ENCODE data around the gene PRPF18. TPM values are rescaled to one million over a fixed set of nuclear protein-coding genes. Genes with fewer than 3 reads are reported as not detected.

PRPF18 gene
- total and polyA plus RNA-seq, 2 donors: 23.5 to 35.8 TPM

GRCh38 chr10:13614530-13615332, 28.0 kb downstream of the PRPF18 start:
- Histone ChIP-seq H3K9me3 (ENCODE audit: control insufficient read depth in 2 of 2, insufficient read depth in 1 of 2, low read length in 1 of 2) (no peaks in the 10 kb centered on the region), H3K36me3 (ENCODE audit: control insufficient read depth in 2 of 2, insufficient read depth in 2 of 2, low read length in 1 of 2) (peaks cover 35 to 53% of the 10 kb centered on the region in 2 donors), H3K27me3 (ENCODE audit: control insufficient read depth in 2 of 2, insufficient read depth in 1 of 2, low read length in 1 of 2) (no peaks in the 10 kb centered on the region), H3K27ac (ENCODE audit: low read depth in 1 of 2, low read length in 1 of 2) (no peak overlapping the region), H3K4me1 (ENCODE audit: control insufficient read depth in 2 of 2, insufficient read depth in 2 of 2, low read length in 2 of 2) (peaks cover 0 to 15% of the 10 kb centered on the region in 2 donors), H3K4me3 (ENCODE audit: low read length in 2 of 2) (no peak overlapping the region)
- 98% methylated on average over 8 of the region's 8 CpGs for WGBS
- no peak for DNase-seq (ENCODE audit: low read depth in 6 of 9, low spot score in 9 of 9)

GRCh38 chr10:13615650-13616300, 29.0 kb downstream of the PRPF18 start:
- peak overlapping the region in 1 of 2 donors; percentile 1 for H3K27ac ChIP-seq (ENCODE audit: low read depth in 1 of 2, low read length in 1 of 2)
- no peak overlapping the region for H3K4me3 ChIP-seq (ENCODE audit: low read length in 2 of 2)
- H3K9me3 ChIP-seq (ENCODE audit: control insufficient read depth in 2 of 2, insufficient read depth in 1 of 2, low read length in 1 of 2): no peaks in the 10 kb centered on the region
- peaks cover 0 to 15% of the 10 kb centered on the region in 2 donors for H3K4me1 ChIP-seq (ENCODE audit: control insufficient read depth in 2 of 2, insufficient read depth in 2 of 2, low read length in 2 of 2)
- H3K27me3 ChIP-seq (ENCODE audit: control insufficient read depth in 2 of 2, insufficient read depth in 1 of 2, low read length in 1 of 2): no peaks in the 10 kb centered on the region
- whole genome bisulfite sequencing: 24% methylated on average over 7 of the region's 7 CpGs
- H3K36me3 ChIP-seq (ENCODE audit: control insufficient read depth in 2 of 2, insufficient read depth in 2 of 2, low read length in 1 of 2): peaks cover 26 to 46% of the 10 kb centered on the region in 2 donors
- peak in 3 of 9 donors; percentile 4 to 42 (median 8) for DNase-seq (ENCODE audit: low read depth in 6 of 9, low spot score in 9 of 9)

- Histone ChIP-seq H3K36me3 (ENCODE audit: control insufficient read depth in 2 of 2, insufficient read depth in 2 of 2, low read length in 1 of 2) (peaks cover 34 to 44% of the 10 kb centered on the region in 2 donors), H3K4me1 (ENCODE audit: control insufficient read depth in 2 of 2, insufficient read depth in 2 of 2, low read length in 2 of 2) (peaks cover 0 to 15% of the 10 kb centered on the region in 2 donors), H3K4me3 (ENCODE audit: low read length in 2 of 2) (no peak overlapping the region), H3K9me3 (ENCODE audit: control insufficient read depth in 2 of 2, insufficient read depth in 1 of 2, low read length in 1 of 2) (no peaks in the 10 kb centered on the region), H3K27me3 (ENCODE audit: control insufficient read depth in 2 of 2, insufficient read depth in 1 of 2, low read length in 1 of 2) (no peaks in the 10 kb centered on the region), H3K27ac (ENCODE audit: low read depth in 1 of 2, low read length in 1 of 2) (no peak overlapping the region)
- 96% methylated on average over 4 of the region's 4 CpGs for WGBS
- DNase-seq (ENCODE audit: low read depth in 6 of 9, low spot score in 9 of 9): no peak
These were observed 30.4 kb downstream of the PRPF18 start for GRCh38 chr10:13617116-13617515.

GRCh38 chr10:13621931-13622330, 35.2 kb downstream of the PRPF18 start:
- Histone ChIP-seq H3K4me1 (ENCODE audit: control insufficient read depth in 2 of 2, insufficient read depth in 2 of 2, low read length in 2 of 2) (peaks cover 0 to 3% of the 10 kb centered on the region in 2 donors), H3K27ac (ENCODE audit: low read depth in 1 of 2, low read length in 1 of 2) (no peak overlapping the region), H3K27me3 (ENCODE audit: control insufficient read depth in 2 of 2, insufficient read depth in 1 of 2, low read length in 1 of 2) (no peaks in the 10 kb centered on the region), H3K36me3 (ENCODE audit: control insufficient read depth in 2 of 2, insufficient read depth in 2 of 2, low read length in 1 of 2) (peaks cover 19 to 28% of the 10 kb centered on the region in 2 donors), H3K9me3 (ENCODE audit: control insufficient read depth in 2 of 2, insufficient read depth in 1 of 2, low read length in 1 of 2) (no peaks in the 10 kb centered on the region), H3K4me3 (ENCODE audit: low read length in 2 of 2) (no peak overlapping the region)
- no peak for DNase-seq (ENCODE audit: low read depth in 6 of 9, low spot score in 9 of 9)
- WGBS: 99% methylated on average over 2 of the region's 2 CpGs

GRCh38 chr10:13624630-13625029, 37.9 kb downstream of the PRPF18 start:
- Histone ChIP-seq H3K9me3 (ENCODE audit: control insufficient read depth in 2 of 2, insufficient read depth in 1 of 2, low read length in 1 of 2) (no peaks in the 10 kb centered on the region), H3K27ac (ENCODE audit: low read depth in 1 of 2, low read length in 1 of 2) (no peak overlapping the region), H3K4me3 (ENCODE audit: low read length in 2 of 2) (no peak overlapping the region), H3K36me3 (ENCODE audit: control insufficient read depth in 2 of 2, insufficient read depth in 2 of 2, low read length in 1 of 2) (peaks cover 7 to 16% of the 10 kb centered on the region in 2 donors), H3K27me3 (ENCODE audit: control insufficient read depth in 2 of 2, insufficient read depth in 1 of 2, low read length in 1 of 2) (no peaks in the 10 kb centered on the region), H3K4me1 (ENCODE audit: control insufficient read depth in 2 of 2, insufficient read depth in 2 of 2, low read length in 2 of 2) (peaks cover 0 to 3% of the 10 kb centered on the region in 2 donors)
- WGBS: 95% methylated on average over 1 of the region's 1 CpG
- DNase-seq (ENCODE audit: low read depth in 6 of 9, low spot score in 9 of 9): no peak

- 96% methylated on average over 7 of the region's 7 CpGs for WGBS
- no peaks in the 10 kb centered on the region for H3K27me3 ChIP-seq (ENCODE audit: control insufficient read depth in 2 of 2, insufficient read depth in 1 of 2, low read length in 1 of 2)
- no peak overlapping the region for H3K4me3 ChIP-seq (ENCODE audit: low read length in 2 of 2)
- H3K4me1 ChIP-seq (ENCODE audit: control insufficient read depth in 2 of 2, insufficient read depth in 2 of 2, low read length in 2 of 2): peaks cover 0 to 3% of the 10 kb centered on the region in 2 donors
- no peak for DNase-seq (ENCODE audit: low read depth in 6 of 9, low spot score in 9 of 9)
- peaks cover 16% of the 10 kb centered on the region in 2 donors for H3K36me3 ChIP-seq (ENCODE audit: control insufficient read depth in 2 of 2, insufficient read depth in 2 of 2, low read length in 1 of 2)
- H3K9me3 ChIP-seq (ENCODE audit: control insufficient read depth in 2 of 2, insufficient read depth in 1 of 2, low read length in 1 of 2): no peaks in the 10 kb centered on the region
- no peak overlapping the region for H3K27ac ChIP-seq (ENCODE audit: low read depth in 1 of 2, low read length in 1 of 2)
These were observed 40.9 kb downstream of the PRPF18 start for GRCh38 chr10:13627459-13628310.

- Histone ChIP-seq H3K9me3 (ENCODE audit: control insufficient read depth in 2 of 2, insufficient read depth in 1 of 2, low read length in 1 of 2) (no peaks in the 10 kb centered on the region), H3K4me3 (ENCODE audit: low read length in 2 of 2) (no peak overlapping the region), H3K27ac (ENCODE audit: low read depth in 1 of 2, low read length in 1 of 2) (no peak overlapping the region), H3K27me3 (ENCODE audit: control insufficient read depth in 2 of 2, insufficient read depth in 1 of 2, low read length in 1 of 2) (no peaks in the 10 kb centered on the region), H3K4me1 (ENCODE audit: control insufficient read depth in 2 of 2, insufficient read depth in 2 of 2, low read length in 2 of 2) (peaks cover 0 to 3% of the 10 kb centered on the region in 2 donors), H3K36me3 (ENCODE audit: control insufficient read depth in 2 of 2, insufficient read depth in 2 of 2, low read length in 1 of 2) (peaks cover 19 to 22% of the 10 kb centered on the region in 2 donors)
- no peak for DNase-seq (ENCODE audit: low read depth in 6 of 9, low spot score in 9 of 9)
- WGBS: 83% methylated on average over 7 of the region's 7 CpGs
These were observed 41.9 kb downstream of the PRPF18 start for GRCh38 chr10:13628661-13629060.

GRCh38 chr10:13629116-13629515, 42.4 kb downstream of the PRPF18 start:
- peaks cover 0 to 3% of the 10 kb centered on the region in 2 donors for H3K4me1 ChIP-seq (ENCODE audit: control insufficient read depth in 2 of 2, insufficient read depth in 2 of 2, low read length in 2 of 2)
- no peaks in the 10 kb centered on the region for H3K27me3 ChIP-seq (ENCODE audit: control insufficient read depth in 2 of 2, insufficient read depth in 1 of 2, low read length in 1 of 2)
- no peak overlapping the region for H3K4me3 ChIP-seq (ENCODE audit: low read length in 2 of 2)
- H3K27ac ChIP-seq (ENCODE audit: low read depth in 1 of 2, low read length in 1 of 2): no peak overlapping the region
- 95% methylated on average over 2 of the region's 2 CpGs for WGBS
- no peaks in the 10 kb centered on the region for H3K9me3 ChIP-seq (ENCODE audit: control insufficient read depth in 2 of 2, insufficient read depth in 1 of 2, low read length in 1 of 2)
- no peak for DNase-seq (ENCODE audit: low read depth in 6 of 9, low spot score in 9 of 9)
- peaks cover 19 to 20% of the 10 kb centered on the region in 2 donors for H3K36me3 ChIP-seq (ENCODE audit: control insufficient read depth in 2 of 2, insufficient read depth in 2 of 2, low read length in 1 of 2)
